NCI-H1436 treated with DMSO at 0.1 percent for 48 hours (cell line): Measurements from ENCODE around the gene LRRC3.
"Not testable (repeated sequence)": the region's sequence is repeated elsewhere in the genome, so short reads cannot be mapped to it uniquely, and the experiment has no call there.

Source experiments
- DNase-seq: peaks from one replicate; lab custom pipeline; 2025; lab: John Stamatoyannopoulos, UW

The LRRC3 gene

GRCh38 chr21:44478124-44478800 lies 23.0 kb downstream of the LRRC3 start:
- no peak for DNase-seq

GRCh38 chr21:44478801-44479167 lies 23.5 kb downstream of the LRRC3 start:
- no peak for DNase-seq

GRCh38 chr21:44479556-44480199 lies 24.4 kb downstream of the LRRC3 start:
- not testable (repeated sequence) for DNase-seq

GRCh38 chr21:44480200-44481053 lies 25.1 kb downstream of the LRRC3 start:
- DNase-seq, result no peak

- DNase-seq, result no peak
Observed at GRCh38 chr21:44482581-44483287, 27.4 kb downstream of the LRRC3 start.

- DNase-seq, result no peak
Observed at GRCh38 chr21:44483288-44484237, 28.3 kb downstream of the LRRC3 start.

GRCh38 chr21:44484498-44485253 lies 29.4 kb downstream of the LRRC3 start:
- DNase-seq, result no peak

- DNase-seq, result no peak
Observed at GRCh38 chr21:44485254-44485793, 30.0 kb downstream of the LRRC3 start.

GRCh38 chr21:44485796-44486195 lies 30.5 kb downstream of the LRRC3 start:
- DNase-seq, result no peak

GRCh38 chr21:44486302-44486701 lies 31.0 kb downstream of the LRRC3 start:
- no peak for DNase-seq

GRCh38 chr21:44487831-44488230 lies 32.5 kb downstream of the LRRC3 start:
- no peak for DNase-seq

GRCh38 chr21:44489962-44490361 lies 34.7 kb downstream of the LRRC3 start:
- DNase-seq, result no peak

GRCh38 chr21:44490405-44490804 lies 35.1 kb downstream of the LRRC3 start:
- no peak for DNase-seq

GRCh38 chr21:44490816-44491215 lies 35.5 kb downstream of the LRRC3 start:
- DNase-seq, result no peak

- no peak for DNase-seq
Observed at GRCh38 chr21:44492567-44493385, 37.5 kb downstream of the LRRC3 start.

GRCh38 chr21:44494418-44494817 lies 39.1 kb downstream of the LRRC3 start:
- no peak for DNase-seq

- no peak for DNase-seq
Observed at GRCh38 chr21:44494956-44495355, 39.6 kb downstream of the LRRC3 start.

- no peak for DNase-seq
Observed at GRCh38 chr21:44495611-44496563, 40.6 kb downstream of the LRRC3 start.
